A549 (cell line): Measurements from ENCODE around the gene HHLA2. TPM values are rescaled to one million over a fixed set of nuclear protein-coding genes. Genes with fewer than 3 reads are reported as not detected.
A peak's percentile ranks its signal among the peaks of the same experiment; 100 is the strongest.

Source experiments
- ATAC-seq, 2 experiments: fragments of 200-7000 bp in 1 of 2; fragments of >200 bp in 1 of 2; cut with Nextera tagmentation in 1 of 2; cut with Tn5 transposase in 1 of 2; 3 replicates each; pipeline versions ENCODE4 v1.8.0 to v1.9.1; 2018 to 2020; ENCODE audit warnings: mild to moderate bottlenecking in 1 of 2, moderate library complexity in 1 of 2
- CTCF ChIA-PET: fragments of 300-600 bp; sonication (Branson Sonifier 250); formaldehyde crosslinking; extraction: SDS; loops from one replicate; lab custom pipeline; 2021; ENCODE audit warnings: antibody characterized with exemption, inconsistent platforms; lab: Yijun Ruan, JAX
- POLR2A ChIA-PET: fragments of 350-600 bp; formaldehyde crosslinking; extraction: SDS; loops from one replicate; lab custom pipeline; 2021; ENCODE audit warnings: antibody characterized with exemption, inconsistent platforms; lab: Yijun Ruan, JAX
- DNase-seq, 2 experiments: peaks; one replicate each; pipeline versions ENCODE4 v3.0.0 to v3.0.0-alpha.2; 2011 to 2016; ENCODE audit warnings: low read depth in 1 of 2, low spot score in 1 of 2
- FAIRE-seq: peaks from 2 replicates; lab custom pipeline; 2011; peaks lifted over from hg19 to GRCh38; lab: Jason Lieb, UNC
- H3K27ac ChIP-seq, 2 experiments: fragments of >200 bp; sonication (Bioruptor Twin); formaldehyde crosslinking; 3 replicates each; pipeline ENCODE4 v1.5.1; 2016 to 2017
- H3K4me1 ChIP-seq: fragments of >200 bp; sonication (Bioruptor Twin); formaldehyde crosslinking; 3 replicates; pipeline ENCODE4 v1.6.1; 2016
- H3K4me2 ChIP-seq: fragments of >200 bp; sonication (Bioruptor Twin); formaldehyde crosslinking; 3 replicates; pipeline ENCODE4 v1.6.1; 2016
- H3K4me3 ChIP-seq: fragments of >200 bp; sonication (Bioruptor Twin); formaldehyde crosslinking; 3 replicates; pipeline ENCODE4 v1.5.1; 2016
- H3K9me3 ChIP-seq: fragments of >200 bp; sonication (Bioruptor Twin); formaldehyde crosslinking; 3 replicates; pipeline ENCODE4 v1.6.1; 2016
- BCL3 ChIP-seq: fragments of >200 bp; sonication (Bioruptor Twin); formaldehyde crosslinking; IDR thresholded peaks from 3 replicates; pipeline ENCODE4 v1.6.1; 2016
- CHD4 ChIP-seq: fragments of 200-600 bp; sonication (generic); IDR thresholded peaks from 2 replicates; pipeline ENCODE4 v1.6.1; 2016; ENCODE audit warnings: antibody characterized with exemption, mild to moderate bottlenecking, borderline replicate concordance
- E2F6 ChIP-seq: IDR thresholded peaks from 2 replicates; pipeline ENCODE4 v1.6.1; 2012; ENCODE audit warnings: low read depth, borderline replicate concordance
- ELK1 ChIP-seq: fragments of 150-350 bp; IDR thresholded peaks from 2 replicates; pipeline ENCODE4 v1.6.1; 2014; ENCODE audit warnings: low read depth, mild to moderate bottlenecking, low read length
- ESRRA ChIP-seq: fragments of 150-350 bp; IDR thresholded peaks from 2 replicates; pipeline ENCODE4 v1.6.1; 2014; ENCODE audit warnings: mild to moderate bottlenecking, low read length, borderline replicate concordance
- FOSB ChIP-seq: fragments of 250-450 bp; sonication (Bioruptor Pico); IDR thresholded peaks from 2 replicates; pipeline ENCODE4 v1.5.0; 2020; ENCODE audit warnings: mild to moderate bottlenecking, moderate library complexity
- GATA3 ChIP-seq: IDR thresholded peaks from 2 replicates; pipeline ENCODE4 v1.6.1; 2012; ENCODE audit warnings: borderline replicate concordance
- HMGXB4 ChIP-seq: fragments of 250-450 bp; sonication (Bioruptor Pico); IDR thresholded peaks from 2 replicates; pipeline ENCODE4 v1.5.0; 2021; ENCODE audit warnings: mild to moderate bottlenecking, moderate library complexity, borderline replicate concordance
- HOXA7 ChIP-seq: fragments of 250-450 bp; sonication (Bioruptor Pico); IDR thresholded peaks from 2 replicates; pipeline ENCODE4 v1.5.0; 2020; ENCODE audit warnings: mild to moderate bottlenecking, moderate library complexity
- HOXB13 ChIP-seq: fragments of 250-450 bp; sonication (Bioruptor Pico); IDR thresholded peaks from 2 replicates; pipeline ENCODE4 v1.5.0; 2020; ENCODE audit warnings: low read depth, mild to moderate bottlenecking, moderate library complexity
- HOXB5 ChIP-seq: fragments of 250-450 bp; sonication (Bioruptor Pico); IDR thresholded peaks from 2 replicates; pipeline ENCODE4 v1.5.0; 2020; ENCODE audit warnings: mild to moderate bottlenecking, moderate library complexity
- MAFK ChIP-seq: fragments of 450-650 bp; IDR thresholded peaks from 2 replicates; pipeline ENCODE4 v1.6.1; 2014; ENCODE audit not compliant: partially characterized antibody
- MAX ChIP-seq: IDR thresholded peaks from 2 replicates; pipeline ENCODE4 v1.6.1; 2012
- MYC ChIP-seq: IDR thresholded peaks from 2 replicates; pipeline ENCODE4 v1.6.1; 2012; ENCODE audit warnings: mild to moderate bottlenecking, inconsistent platforms, low read length, improper control_type of control experiment, borderline replicate concordance
- NR3C1 ChIP-seq: fragments of >200 bp; sonication (Bioruptor Twin); formaldehyde crosslinking; IDR thresholded peaks from 3 replicates; pipeline ENCODE4 v1.6.1; 2017
- RCOR1 ChIP-seq: fragments of 150-350 bp; IDR thresholded peaks from 2 replicates; pipeline ENCODE4 v1.6.1; 2014; ENCODE audit warnings: antibody characterized with exemption, low read length, low read depth
- RFX5 ChIP-seq: fragments of 450-650 bp; IDR thresholded peaks from 2 replicates; pipeline ENCODE4 v1.7.1; 2014; ENCODE audit warnings: antibody characterized with exemption, mild to moderate bottlenecking, moderate library complexity
- SMC3 ChIP-seq: fragments of >200 bp; sonication (Bioruptor Twin); formaldehyde crosslinking; IDR thresholded peaks from 3 replicates; pipeline ENCODE4 v1.6.1; 2018; ENCODE audit warnings: inconsistent platforms
- SREBF2 ChIP-seq: fragments of 450-650 bp; IDR thresholded peaks from 2 replicates; pipeline ENCODE4 v1.6.1; 2014; ENCODE audit warnings: mild to moderate bottlenecking, moderate library complexity
- TFCP2L1 ChIP-seq: fragments of 250-450 bp; sonication (Bioruptor Pico); IDR thresholded peaks from 2 replicates; pipeline ENCODE4 v1.5.0; 2021; ENCODE audit warnings: mild to moderate bottlenecking
- ZC3H11A ChIP-seq: fragments of 450-650 bp; IDR thresholded peaks from 2 replicates; pipeline ENCODE4 v1.6.1; 2014; ENCODE audit warnings: antibody characterized with exemption, mild to moderate bottlenecking
- WGBS: methylation state at CpG from one replicate; pipeline ENCODE4 v1.1.6; 2017; ENCODE audit errors: missing lambda C conversion rate; 5-methylcytosine and 5-hydroxymethylcytosine counted together
- polyA plus RNA-seq, 4 experiments: library from polyadenylated mRNA; depleted of rRNA in 3 of 4; stranded (reverse); fragments of >200 nt; fragmentation: RNase III in 1 of 4; extraction: RNeasy Plus Mini Kit Qiagen cat#74134 plus additional on column Dnase treatment in 1 of 4; gene quantifications; 2 replicates in 3 of 4; 3 replicates in 1 of 4; pipeline ENCODE4 v1.2.3, GENCODE V29; 2011 to 2017

The HHLA2 gene
- polyA plus RNA-seq, 2 of the 4 experiments (the other 2 are of a cell fraction) = 0.08 to 0.48 TPM

GRCh38 chr3:108292905-108293328, 3.4 kb upstream of the HHLA2 start:
- FAIRE-seq (no peak), ATAC-seq (no peak), DNase-seq (no peak)

GRCh38 chr3:108293858-108294257, 2.5 kb upstream of the HHLA2 start:
- no peak overlapping the region for H3K4me2 ChIP-seq
- WGBS = 82% methylated on average over 4 of the region's 4 CpGs
- no peak overlapping the region for H3K27ac ChIP-seq
- no peak for FAIRE-seq
- ChIA-PET CTCF (interaction anchor here (1.9 kb wide), 1 partner anchor 23 kb away, joined by 4 read pairs; no protein-coding TSS in a partner anchor), POLR2A (no interaction called here)
- no peak for ATAC-seq
- TF ChIP-seq MYC = no peak
- TF ChIP-seq ESRRA = no peak
- no peak for TF ChIP-seq HOXB5 (CRISPR knock-in tag)
- no peak for TF ChIP-seq HMGXB4 (CRISPR knock-in tag)
- TF ChIP-seq RFX5 = no peak
- H3K4me3 ChIP-seq = no peak overlapping the region
- H3K9me3 ChIP-seq = 0 out of 3 replicates have a peak, but pooled peaks cover 3% of the 10 kb centered on the region
- no peak for DNase-seq
- peaks cover 11% of the 10 kb centered on the region; the same call in 1 of the 3 replicates for H3K4me1 ChIP-seq

More at GRCh38 chr3:108292905-108293328, 3.4 kb upstream of the HHLA2 start:
- Histone ChIP-seq H3K27ac (no peak overlapping the region), H3K4me2 (no peak overlapping the region), H3K4me1 (peaks cover 11% of the 10 kb centered on the region; the same call in 1 of the 3 replicates), H3K4me3 (no peak overlapping the region), H3K9me3 (0 out of 3 replicates have a peak, but pooled peaks cover 3% of the 10 kb centered on the region)
- no peak for TF ChIP-seq ELK1
- TF ChIP-seq TFCP2L1 (CRISPR knock-in tag) = no peak
- POLR2A ChIA-PET = no interaction called here
- CTCF ChIA-PET = interaction anchor here (1.9 kb wide), 1 partner anchor 24 kb away, joined by 4 read pairs; no protein-coding TSS in a partner anchor

- ChIA-PET CTCF (no interaction called here), POLR2A (no interaction called here)
- Histone ChIP-seq H3K27ac (no peak overlapping the region), H3K9me3 (0 out of 3 replicates have a peak, but pooled peaks cover 3% of the 10 kb centered on the region), H3K4me2 (peak overlapping the region; percentile 46; the same call in 1 of the 3 replicates), H3K4me1 (peaks cover 11% of the 10 kb centered on the region; the same call in 1 of the 3 replicates), H3K4me3 (no peak overlapping the region)
- peak in 1 of 2 experiments; percentile 32; a peak in 2 of 6 replicates for ATAC-seq
- no peak for TF ChIP-seq GATA3
- TF ChIP-seq HOXB13 (CRISPR knock-in tag) = no peak
- no peak for TF ChIP-seq CHD4
- no peak for TF ChIP-seq E2F6
- no peak for TF ChIP-seq BCL3
- no peak for TF ChIP-seq SREBF2
- no peak for TF ChIP-seq ZC3H11A
- TF ChIP-seq MAX = no peak
- TF ChIP-seq RCOR1 = no peak
- TF ChIP-seq FOSB (CRISPR knock-in tag) = no peak
- no peak for TF ChIP-seq HOXA7 (CRISPR knock-in tag)
- TF ChIP-seq MAFK = no peak
- no peak for TF ChIP-seq NR3C1
- no peak for TF ChIP-seq SMC3
- WGBS = 46% methylated on average over 7 of the region's 7 CpGs
- DNase-seq = no peak
- no peak for FAIRE-seq
Observed at GRCh38 chr3:108295421-108296175, 750 bp upstream of the HHLA2 start.
